AG04450 (cell line): ENCODE results near the gene SUN1. TPM values are rescaled to one million over a fixed set of nuclear protein-coding genes. Genes with fewer than 3 reads are reported as not detected.

ENCODE experiments used
- CTCF ChIA-PET: fragments of 300-600, 350-600 bp; formaldehyde crosslinking; extraction: SDS; loops from one replicate; lab custom pipeline; 2022; ENCODE audit warnings: antibody characterized with exemption, inconsistent platforms; lab: Charles Lee
- POLR2A ChIA-PET: fragments of 350-600 bp; formaldehyde crosslinking; extraction: SDS; loops from one replicate; lab custom pipeline; 2021; ENCODE audit warnings: antibody characterized with exemption, inconsistent platforms; lab: Yijun Ruan, JAX
- DNase-seq: peaks from one replicate; pipeline ENCODE4 v3.0.0-alpha.2; 2011; ENCODE audit warnings: low read depth, low spot score
- H3K27ac ChIP-seq: one replicate; pipeline ENCODE4 v1.5.1; 2012; ENCODE audit warnings: low read depth, low read length, control low read depth
- H3K27me3 ChIP-seq: one replicate; pipeline ENCODE4 v1.6.0; 2012; ENCODE audit warnings: low read length; ENCODE audit not compliant: control insufficient read depth, insufficient read depth
- H3K4me3 ChIP-seq: 2 replicates; pipeline ENCODE4 v1.5.1; 2011; ENCODE audit warnings: mild to moderate bottlenecking, low read depth, low read length, control low read depth
- H3K9me3 ChIP-seq: 2 replicates; pipeline ENCODE4 v1.5.1; 2012; ENCODE audit warnings: low read length; ENCODE audit not compliant: control insufficient read depth, insufficient read depth
- polyA plus RNA-seq: library from polyadenylated mRNA; depleted of rRNA; stranded (reverse); fragments of >200 nt; gene quantifications from 2 replicates; pipeline ENCODE4 v1.2.3, GENCODE V29; 2011
- TF ChIP-seq, protein P1 (sequence below): IDR thresholded peaks from 2 replicates; pipeline ENCODE4 v1.5.1; 2011; ENCODE audit warnings: low read depth, low read length, control low read depth, inconsistent platforms

SUN1 gene
- polyA plus RNA-seq, 1 experiment = 140 TPM

DNA sequence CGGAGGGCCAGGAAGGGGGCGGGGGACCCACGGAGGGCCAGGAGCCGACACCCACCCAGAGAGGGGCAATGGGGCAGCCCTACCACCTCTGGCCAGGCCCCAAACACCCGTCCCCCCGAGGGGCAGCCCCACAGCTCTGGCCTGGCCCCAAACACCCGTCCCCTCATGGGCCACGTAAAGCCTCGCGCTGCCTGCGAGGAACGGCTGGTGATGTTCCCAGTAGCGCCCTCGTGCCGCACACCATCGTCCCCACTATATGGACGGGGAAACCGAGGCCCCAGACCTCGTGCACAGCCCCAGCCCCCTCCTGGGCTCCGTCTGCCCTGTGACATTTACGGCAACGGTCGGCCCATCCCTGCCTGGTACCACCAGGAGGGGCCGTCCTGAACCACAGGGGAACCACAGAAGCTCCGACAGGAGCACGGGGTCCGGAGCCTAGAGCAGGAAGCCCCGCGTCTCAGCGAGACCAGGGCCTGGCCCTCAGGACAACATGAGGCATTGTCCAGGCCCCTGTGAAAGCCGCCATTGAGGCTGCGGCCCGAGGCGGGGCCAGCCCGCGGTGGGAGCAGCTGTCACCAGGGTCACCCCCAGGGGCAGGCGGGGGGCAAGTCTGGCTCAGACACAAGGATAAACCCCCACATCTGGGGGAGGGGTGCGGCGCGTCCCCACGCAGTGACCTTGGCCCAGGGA is 79.7 kb downstream of the SUN1 start:
- H3K27me3 ChIP-seq = no peaks in the 10 kb centered on the region
- TF ChIP-seq, protein P1, sequence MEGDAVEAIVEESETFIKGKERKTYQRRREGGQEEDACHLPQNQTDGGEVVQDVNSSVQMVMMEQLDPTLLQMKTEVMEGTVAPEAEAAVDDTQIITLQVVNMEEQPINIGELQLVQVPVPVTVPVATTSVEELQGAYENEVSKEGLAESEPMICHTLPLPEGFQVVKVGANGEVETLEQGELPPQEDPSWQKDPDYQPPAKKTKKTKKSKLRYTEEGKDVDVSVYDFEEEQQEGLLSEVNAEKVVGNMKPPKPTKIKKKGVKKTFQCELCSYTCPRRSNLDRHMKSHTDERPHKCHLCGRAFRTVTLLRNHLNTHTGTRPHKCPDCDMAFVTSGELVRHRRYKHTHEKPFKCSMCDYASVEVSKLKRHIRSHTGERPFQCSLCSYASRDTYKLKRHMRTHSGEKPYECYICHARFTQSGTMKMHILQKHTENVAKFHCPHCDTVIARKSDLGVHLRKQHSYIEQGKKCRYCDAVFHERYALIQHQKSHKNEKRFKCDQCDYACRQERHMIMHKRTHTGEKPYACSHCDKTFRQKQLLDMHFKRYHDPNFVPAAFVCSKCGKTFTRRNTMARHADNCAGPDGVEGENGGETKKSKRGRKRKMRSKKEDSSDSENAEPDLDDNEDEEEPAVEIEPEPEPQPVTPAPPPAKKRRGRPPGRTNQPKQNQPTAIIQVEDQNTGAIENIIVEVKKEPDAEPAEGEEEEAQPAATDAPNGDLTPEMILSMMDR = no peak
- DNase-seq = no peak
- ChIA-PET CTCF (no interaction called here), POLR2A (no interaction called here)
- no peak overlapping the region for H3K27ac ChIP-seq
- peaks cover 4% of the 10 kb centered on the region; the same call in 1 of the 2 replicates for H3K9me3 ChIP-seq
- no peak overlapping the region for H3K4me3 ChIP-seq

DNA sequence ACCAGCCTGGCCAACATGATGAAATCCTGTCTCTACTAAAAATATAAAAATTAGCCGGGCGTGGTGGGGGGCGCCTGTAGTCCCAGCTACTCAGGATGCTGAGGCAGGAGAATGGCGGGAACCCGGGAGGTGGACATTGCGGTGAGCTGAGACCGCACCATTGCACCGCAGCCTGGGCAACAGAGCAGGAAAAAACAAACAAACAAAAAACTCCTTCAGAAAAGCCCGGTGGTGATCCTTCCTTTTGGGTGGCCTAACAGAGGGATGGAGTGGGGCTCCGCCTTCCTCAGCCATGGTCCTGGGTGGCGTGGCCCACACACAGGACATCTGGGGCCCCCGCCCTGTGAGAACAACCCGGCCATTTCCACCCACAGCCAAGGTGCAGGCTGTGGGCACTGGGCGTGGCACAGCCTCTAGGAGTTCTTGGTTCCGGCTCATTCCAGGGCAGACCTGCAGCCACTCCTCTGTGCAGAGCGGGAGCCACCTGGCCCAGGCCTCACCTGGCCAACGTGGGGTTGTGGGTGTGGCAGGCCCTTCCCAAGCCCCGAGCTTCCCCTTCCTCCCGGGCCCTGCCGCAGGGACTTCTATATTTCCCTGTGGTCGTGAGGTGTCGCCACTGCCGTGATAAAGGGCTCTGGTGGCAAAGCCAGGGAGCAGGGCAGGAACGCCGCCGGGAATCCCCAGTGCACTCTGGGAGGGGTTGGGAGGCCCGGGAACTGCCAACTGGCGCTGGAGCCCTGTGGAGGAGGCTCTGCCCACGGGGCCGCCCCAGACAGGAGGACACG is 81.7 kb downstream of the SUN1 start:
- POLR2A ChIA-PET = no interaction called here
- CTCF ChIA-PET = interaction anchor here (0.7 kb wide), 1 partner anchor 152 kb away, joined by 4 read pairs; no protein-coding TSS in a partner anchor
- no peak overlapping the region for H3K4me3 ChIP-seq

DNA sequence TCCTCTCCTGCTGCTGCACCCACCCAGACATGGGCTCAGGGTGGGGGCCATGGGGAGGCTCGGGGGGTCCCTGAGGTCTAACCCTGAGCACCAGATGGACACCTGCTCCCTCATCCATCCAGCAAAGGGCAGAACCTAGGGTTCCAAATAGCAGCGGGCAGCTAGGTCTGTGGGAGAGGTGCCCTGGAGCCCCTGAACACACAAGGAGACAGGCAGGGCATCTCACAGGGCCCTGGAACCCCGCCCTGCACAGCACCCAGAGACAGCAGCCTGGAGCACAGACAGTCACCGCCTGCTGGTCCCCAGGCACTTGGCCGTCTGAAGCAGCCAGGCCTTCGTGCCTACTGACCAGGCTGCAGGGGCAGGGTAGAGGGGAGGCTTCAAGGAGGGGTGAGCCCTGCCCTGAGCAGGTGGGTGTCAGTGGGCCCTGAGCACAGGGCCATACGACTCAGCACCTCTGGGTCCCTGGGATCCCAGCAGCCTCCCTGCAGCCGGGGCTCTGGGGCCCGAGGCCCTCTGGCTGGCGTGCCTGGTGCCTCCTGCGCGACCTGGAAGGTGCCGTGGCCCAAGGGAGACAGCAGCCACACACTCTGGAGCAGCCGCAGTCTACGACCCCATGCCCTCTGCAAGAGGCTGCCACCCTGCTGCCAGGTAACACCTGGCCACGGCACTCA is 82.4 kb downstream of the SUN1 start:
- Histone ChIP-seq H3K27ac (no peak overlapping the region), H3K4me3 (no peak overlapping the region), H3K9me3 (peaks cover 4% of the 10 kb centered on the region; the same call in 1 of the 2 replicates), H3K27me3 (no peaks in the 10 kb centered on the region)
- ChIA-PET POLR2A (no interaction called here), CTCF (no interaction called here)
- TF ChIP-seq, protein P1 = no peak
- no peak for DNase-seq

More for the DNA sequence above, 81.7 kb downstream of the SUN1 start:
- Histone ChIP-seq H3K27me3 (no peaks in the 10 kb centered on the region), H3K9me3 (peaks cover 4% of the 10 kb centered on the region; the same call in 1 of the 2 replicates), H3K27ac (no peak overlapping the region)
- no peak for DNase-seq
- TF ChIP-seq, protein P1 = no peak

DNA sequence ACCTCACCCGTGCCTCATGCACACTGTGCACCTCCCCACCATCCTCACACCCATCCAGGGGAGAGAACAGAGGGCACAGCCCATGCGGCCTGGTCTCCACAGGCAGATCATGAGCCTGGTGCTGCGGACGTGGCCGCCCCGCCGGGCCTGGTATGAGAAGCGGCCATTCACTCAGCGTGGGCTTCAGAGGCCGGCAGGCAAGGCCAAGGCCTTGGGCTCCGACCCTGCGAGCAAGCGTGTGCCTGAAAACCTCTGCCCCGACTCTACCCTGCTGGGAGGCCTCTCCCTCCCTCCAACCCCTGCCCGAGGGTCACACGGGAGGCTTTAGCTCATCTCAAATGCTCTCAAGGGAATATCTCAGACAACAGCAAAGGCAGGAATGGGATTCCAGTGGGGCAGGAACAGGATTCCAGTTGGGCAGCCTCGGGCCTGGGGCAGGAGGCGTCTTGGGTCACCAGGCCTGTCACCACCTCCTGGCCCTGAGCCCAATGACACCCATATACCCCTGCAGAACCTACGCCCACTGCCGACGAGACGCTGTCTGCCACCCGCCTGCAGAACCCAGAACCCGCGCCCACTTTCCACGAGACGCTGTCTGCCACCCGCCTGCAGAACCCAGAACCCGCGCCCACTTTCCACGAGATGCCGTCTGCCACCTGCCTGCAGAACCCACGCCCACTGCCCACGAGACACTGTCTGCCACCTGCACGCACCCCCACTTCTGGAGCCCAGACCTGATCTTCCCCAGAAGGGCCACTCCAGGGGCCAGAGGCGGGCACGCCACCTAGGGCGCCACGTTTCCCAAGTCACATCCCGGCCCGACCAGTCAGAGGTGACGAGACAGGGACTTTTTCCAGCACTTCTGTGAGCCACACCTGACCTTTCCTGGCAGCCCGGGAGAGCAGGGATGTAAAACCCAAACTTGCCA is 83.3 kb downstream of the SUN1 start:
- CTCF ChIA-PET = no interaction called here
- no peak for DNase-seq
- H3K27ac ChIP-seq = no peak overlapping the region
- no peaks in the 10 kb centered on the region for H3K27me3 ChIP-seq
- POLR2A ChIA-PET = no interaction called here
- H3K9me3 ChIP-seq = peaks cover 4% of the 10 kb centered on the region; the same call in 1 of the 2 replicates
- TF ChIP-seq, protein P1 = no peak
- H3K4me3 ChIP-seq = no peak overlapping the region
